Hematopoietic multipotent progenitor cell (in vitro differentiated cells): Measurements from ENCODE around the gene BRD9. TPM values are rescaled to one million over a fixed set of nuclear protein-coding genes. Genes with fewer than 3 reads are reported as not detected.
"Not testable (repeated sequence)": the region's sequence is repeated elsewhere in the genome, so short reads cannot be mapped to it uniquely, and the experiment has no call there.

Source experiments
- DNase-seq, 3 donors: peaks; one replicate each; pipeline ENCODE4 v3.0.0-alpha.2; 2011 to 2015; ENCODE audit warnings: low read depth in 2 of 3, low spot score in 2 of 3
- total RNA-seq: library from RNA; depleted of rRNA; stranded (reverse); fragments of >200 nt; gene quantifications from one replicate; pipeline ENCODE4 v1.2.3, GENCODE V29; 2012

BRD9 gene
- total RNA-seq, 1 donor, result 34.2 TPM

- no peak for DNase-seq
These were observed 30.9 kb downstream of the BRD9 start for GRCh38 chr5:861442-862366.

- no peak for DNase-seq
These were observed 32.0 kb downstream of the BRD9 start for GRCh38 chr5:860506-861150.

- DNase-seq, result no peak
These were observed 32.8 kb downstream of the BRD9 start for GRCh38 chr5:859798-860296.

GRCh38 chr5:859391-859790 is 33.2 kb downstream of the BRD9 start:
- DNase-seq, result no peak

- no peak for DNase-seq
These were observed 33.9 kb downstream of the BRD9 start for GRCh38 chr5:858726-859125.

- DNase-seq, result no peak
These were observed 35.8 kb downstream of the BRD9 start for GRCh38 chr5:856531-857425.

- DNase-seq, result peak in 1 of 3 donors; percentile 7
These were observed 36.6 kb downstream of the BRD9 start for GRCh38 chr5:855771-856530.

- DNase-seq, result no peak
These were observed 37.4 kb downstream of the BRD9 start for GRCh38 chr5:854966-855743.

- no peak for DNase-seq
These were observed 38.4 kb downstream of the BRD9 start for GRCh38 chr5:854217-854616.

GRCh38 chr5:853416-854090 is 39.0 kb downstream of the BRD9 start:
- DNase-seq, result not testable (repeated sequence)

GRCh38 chr5:852431-853401 is 39.9 kb downstream of the BRD9 start:
- DNase-seq, result no peak

- DNase-seq, result no peak
These were observed 40.6 kb downstream of the BRD9 start for GRCh38 chr5:852018-852417.

- DNase-seq, result no peak
These were observed 41.0 kb downstream of the BRD9 start for GRCh38 chr5:851553-851952.

GRCh38 chr5:851076-851475 is 41.5 kb downstream of the BRD9 start:
- DNase-seq, result no peak

- no peak for DNase-seq
These were observed 42.0 kb downstream of the BRD9 start, which contains the start of gene ZDHHC11 for GRCh38 chr5:850511-851006. TSS of gene ZDHHC11 (minus strand) at chr5:850986. CDS start at chr5:850602, 384 bp downstream.

- no peak for DNase-seq
These were observed 42.8 kb downstream of the BRD9 start for GRCh38 chr5:849651-850301.

- no peak for DNase-seq
These were observed 43.9 kb downstream of the BRD9 start for GRCh38 chr5:848671-849111.
